AG09319 (cell line): Measurements from ENCODE around the gene ASTN2.

Experiments
- DNase-seq: peaks from one replicate; pipeline ENCODE4 v3.0.0-alpha.2; 2010; ENCODE audit warnings: low read depth; ENCODE audit errors: extremely low read depth
- CTCF ChIP-seq: IDR thresholded peaks from 2 replicates; pipeline ENCODE4 v1.5.1; 2011; ENCODE audit warnings: low read depth, mild to moderate bottlenecking, inconsistent platforms, low read length, moderate library complexity

Gene ASTN2

GRCh38 chr9:117093891-117094844 lies 320.7 kb downstream of the ASTN2 start:
- no peak for DNase-seq
- TF ChIP-seq CTCF: no peak

GRCh38 chr9:117092582-117092981 lies 322.3 kb downstream of the ASTN2 start:
- TF ChIP-seq CTCF: no peak
- no peak for DNase-seq

- no peak for TF ChIP-seq CTCF
- no peak for DNase-seq
Measured at GRCh38 chr9:117091529-117091928, 323.3 kb downstream of the ASTN2 start.

GRCh38 chr9:117088786-117089185 lies 326.1 kb downstream of the ASTN2 start:
- DNase-seq: no peak
- no peak for TF ChIP-seq CTCF

GRCh38 chr9:117088140-117088539 lies 326.7 kb downstream of the ASTN2 start:
- TF ChIP-seq CTCF: no peak
- DNase-seq: no peak

- TF ChIP-seq CTCF: no peak
- no peak for DNase-seq
Measured at GRCh38 chr9:117084221-117084620, 330.6 kb downstream of the ASTN2 start.

- DNase-seq: no peak
- no peak for TF ChIP-seq CTCF
Measured at GRCh38 chr9:117083559-117083958, 331.3 kb downstream of the ASTN2 start.
